T-helper 2 cell treated with Interferon-gamma antibody and Interleukin-4, amounts not matched to agents 5 μg/mL and 100 μg/mL, for 36 hours (primary cell): ENCODE results near the gene RELB.

ENCODE experiments used
- DNase-seq: peaks from one replicate; pipeline ENCODE4 v3.0.0; 2021; ENCODE audit warnings: low spot score
- H3K27ac Mint-ChIP-seq: one replicate; pipeline ENCODE4 v1.8.0; 2021; ENCODE audit warnings: mild to moderate bottlenecking, mixed read lengths
- H3K27me3 Mint-ChIP-seq: one replicate; pipeline ENCODE4 v1.8.0; 2021; ENCODE audit warnings: low read depth, mixed read lengths
- H3K36me3 Mint-ChIP-seq: one replicate; pipeline ENCODE4 v1.8.0; 2021; ENCODE audit warnings: low read depth, mixed read lengths
- H3K4me1 Mint-ChIP-seq: one replicate; pipeline ENCODE4 v1.8.0; 2021; ENCODE audit warnings: low read depth, mixed read lengths
- H3K4me3 Mint-ChIP-seq: one replicate; pipeline ENCODE4 v1.8.0; 2022; ENCODE audit warnings: mild to moderate bottlenecking, moderate library complexity, mixed read lengths
- H3K9me3 Mint-ChIP-seq: one replicate; pipeline ENCODE4 v1.8.0; 2021; ENCODE audit warnings: mixed read lengths

The RELB gene

DNA sequence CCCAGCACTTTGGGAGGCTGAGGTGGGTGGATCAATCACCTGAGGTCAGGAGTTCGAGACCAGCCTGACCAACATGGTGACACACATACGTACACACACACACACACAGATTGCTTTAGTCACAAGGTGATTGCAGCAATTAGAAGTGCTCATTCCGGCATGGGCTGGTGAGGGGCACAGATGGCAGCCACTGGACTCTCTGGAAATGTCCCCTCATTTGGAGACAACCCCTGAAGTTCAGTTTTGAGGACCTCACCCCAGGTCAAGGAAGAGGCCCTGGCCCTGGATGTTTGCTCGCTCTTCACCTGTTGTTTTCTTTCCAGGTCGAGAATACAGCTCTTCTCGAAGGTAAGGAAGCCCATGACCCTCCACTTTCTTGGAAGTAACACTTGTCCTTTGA, 69.0 kb downstream of the RELB start:
- Mint-ChIP-seq H3K4me3 (no peak overlapping the region), H3K4me1 (peaks cover 5% of the 10 kb centered on the region), H3K36me3 (peaks cover 27% of the 10 kb centered on the region), H3K27ac (no peak overlapping the region), H3K9me3 (no peaks in the 10 kb centered on the region), H3K27me3 (no peaks in the 10 kb centered on the region)
- DNase-seq: no peak

DNA sequence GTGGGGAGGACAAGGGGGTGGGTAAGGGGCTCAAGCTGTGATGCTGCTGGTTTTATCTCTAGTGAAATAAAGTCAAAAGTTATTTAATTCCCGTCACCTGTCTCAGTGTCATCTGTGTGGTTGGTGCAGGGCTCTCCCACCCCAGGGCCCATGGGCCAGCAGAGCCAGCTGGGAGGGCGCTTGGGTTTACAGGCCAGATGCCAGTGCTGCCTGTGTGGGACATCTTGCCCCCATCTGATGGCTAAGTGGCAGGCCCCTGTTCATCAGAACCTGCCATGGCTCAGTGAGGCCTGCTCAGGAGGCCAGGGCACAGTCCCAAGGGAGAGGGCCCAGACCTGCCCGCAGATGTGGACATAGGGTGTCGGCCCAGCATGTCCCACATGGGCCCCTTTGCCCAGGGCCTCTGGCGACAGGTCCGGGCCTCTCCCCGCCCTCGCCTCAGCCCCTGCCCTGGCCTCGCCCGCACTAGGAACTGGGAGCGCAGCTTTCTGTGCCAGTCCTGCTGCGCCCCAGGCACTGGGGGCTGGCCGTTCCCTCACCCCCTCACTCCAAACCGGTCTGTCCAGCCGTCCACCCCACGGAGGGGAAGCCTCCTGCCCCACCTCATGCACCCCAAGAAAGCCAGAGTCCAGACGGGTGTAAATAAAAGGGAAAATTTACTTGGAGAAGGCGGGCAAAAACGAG, 69.7 kb downstream of the RELB start:
- H3K36me3 Mint-ChIP-seq: peaks cover 23% of the 10 kb centered on the region
- no peak overlapping the region for H3K27ac Mint-ChIP-seq
- DNase-seq: no peak
- no peaks in the 10 kb centered on the region for H3K9me3 Mint-ChIP-seq
- no peak overlapping the region for H3K4me3 Mint-ChIP-seq
- H3K27me3 Mint-ChIP-seq: no peaks in the 10 kb centered on the region
- H3K4me1 Mint-ChIP-seq: peaks cover 5% of the 10 kb centered on the region

DNA sequence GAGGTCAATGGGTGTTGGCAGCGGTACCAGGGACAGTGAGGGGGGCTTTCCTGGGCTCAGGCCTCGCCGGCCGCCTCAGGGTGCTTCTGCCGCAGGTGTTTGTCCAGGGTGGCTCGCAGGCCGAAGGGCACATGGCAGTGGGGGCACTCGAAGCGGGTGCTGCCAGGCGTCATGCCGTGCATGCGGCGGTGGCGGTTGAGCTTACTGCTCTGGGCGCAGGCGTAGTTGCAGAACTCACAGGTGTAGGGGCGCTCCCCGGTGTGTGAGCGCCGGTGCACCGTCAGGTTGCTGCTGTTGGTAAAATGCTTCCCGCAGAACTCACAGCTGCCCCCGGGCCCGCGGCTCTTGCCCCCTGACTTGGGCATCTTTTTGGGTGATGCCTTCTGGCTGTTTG, 70.3 kb downstream of the RELB start:
- peaks cover 6% of the 10 kb centered on the region for H3K4me1 Mint-ChIP-seq
- H3K9me3 Mint-ChIP-seq: no peaks in the 10 kb centered on the region
- no peaks in the 10 kb centered on the region for H3K27me3 Mint-ChIP-seq
- no peak for DNase-seq
- H3K27ac Mint-ChIP-seq: no peak overlapping the region
- H3K4me3 Mint-ChIP-seq: no peak overlapping the region
- peaks cover 23% of the 10 kb centered on the region for H3K36me3 Mint-ChIP-seq

DNA sequence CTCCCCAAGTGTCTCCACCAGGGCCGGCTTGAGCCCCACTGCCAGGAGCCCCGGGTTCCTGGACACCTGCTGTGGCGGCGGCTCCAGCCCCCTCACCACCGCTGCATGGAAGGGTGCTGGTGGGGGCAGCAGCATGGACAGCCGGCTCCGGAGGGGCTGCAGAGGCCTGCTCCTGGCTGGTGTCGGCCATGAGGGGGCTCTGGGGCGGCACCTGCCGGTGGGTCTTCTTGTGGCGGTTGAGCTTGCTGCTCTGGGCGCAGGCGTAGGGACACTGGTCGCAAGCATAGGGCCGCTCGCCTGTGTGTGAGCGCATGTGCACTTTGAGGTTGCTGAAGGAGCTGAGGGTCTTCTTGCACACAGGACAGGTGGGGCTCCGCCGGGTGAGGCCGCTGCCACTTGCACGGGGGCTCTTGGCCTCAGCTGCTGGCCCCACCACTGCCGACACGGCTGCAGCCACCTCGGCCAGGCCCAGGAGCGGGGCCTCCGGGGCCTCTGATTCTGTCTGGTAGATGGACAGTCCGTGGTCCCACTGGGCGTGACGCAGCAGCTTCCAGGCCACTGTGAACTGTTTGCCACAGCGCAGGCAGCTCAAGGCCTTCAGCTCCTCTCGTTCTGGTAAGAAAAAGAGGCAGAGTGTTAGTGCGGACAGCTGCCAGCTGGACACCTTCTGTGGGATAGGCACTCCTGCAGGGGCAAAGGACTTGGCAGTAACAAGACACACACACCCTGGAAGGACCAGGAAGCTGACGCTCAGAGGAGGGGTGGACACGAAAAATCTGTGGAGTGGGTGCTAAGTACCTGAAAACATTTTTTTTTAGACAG, 70.9 kb downstream of the RELB start:
- Mint-ChIP-seq H3K27ac (no peak overlapping the region), H3K4me1 (peaks cover 13% of the 10 kb centered on the region), H3K4me3 (no peak overlapping the region), H3K36me3 (peaks cover 23% of the 10 kb centered on the region), H3K27me3 (no peaks in the 10 kb centered on the region), H3K9me3 (no peaks in the 10 kb centered on the region)
- no peak for DNase-seq

DNA sequence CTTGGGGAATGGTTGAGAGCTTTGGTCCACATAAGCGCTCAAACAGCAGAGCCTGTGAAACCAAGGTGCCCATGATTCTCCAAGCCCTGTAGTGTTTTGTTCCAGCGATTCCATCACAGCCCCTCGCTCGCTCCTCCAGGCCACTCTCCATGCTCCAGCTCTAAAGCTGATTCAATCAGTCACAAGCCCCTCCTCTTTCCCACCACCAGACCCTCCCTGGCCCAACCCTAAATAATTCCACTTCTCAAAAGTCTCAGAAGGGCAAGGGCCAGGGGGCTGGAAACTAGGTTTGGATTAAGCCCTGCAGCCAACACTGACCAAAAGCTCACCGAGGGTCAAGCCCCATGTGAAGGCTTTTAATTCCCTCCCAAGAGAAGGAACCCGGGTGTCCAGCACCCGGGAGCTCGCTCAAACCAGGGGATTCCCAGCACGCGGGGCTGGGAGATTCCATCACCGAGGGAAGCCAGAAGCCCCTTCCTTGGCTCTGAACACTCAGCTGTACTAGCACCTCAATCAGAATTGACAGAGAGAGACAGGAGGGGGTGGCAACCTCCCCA, 73.6 kb downstream of the RELB start:
- H3K4me1 Mint-ChIP-seq: peaks cover 21% of the 10 kb centered on the region
- H3K27ac Mint-ChIP-seq: peak overlapping the region; percentile 75
- H3K36me3 Mint-ChIP-seq: peaks cover 19% of the 10 kb centered on the region
- no peak for DNase-seq
- H3K27me3 Mint-ChIP-seq: no peaks in the 10 kb centered on the region
- peak overlapping the region; percentile 54 for H3K4me3 Mint-ChIP-seq
- H3K9me3 Mint-ChIP-seq: no peaks in the 10 kb centered on the region

DNA sequence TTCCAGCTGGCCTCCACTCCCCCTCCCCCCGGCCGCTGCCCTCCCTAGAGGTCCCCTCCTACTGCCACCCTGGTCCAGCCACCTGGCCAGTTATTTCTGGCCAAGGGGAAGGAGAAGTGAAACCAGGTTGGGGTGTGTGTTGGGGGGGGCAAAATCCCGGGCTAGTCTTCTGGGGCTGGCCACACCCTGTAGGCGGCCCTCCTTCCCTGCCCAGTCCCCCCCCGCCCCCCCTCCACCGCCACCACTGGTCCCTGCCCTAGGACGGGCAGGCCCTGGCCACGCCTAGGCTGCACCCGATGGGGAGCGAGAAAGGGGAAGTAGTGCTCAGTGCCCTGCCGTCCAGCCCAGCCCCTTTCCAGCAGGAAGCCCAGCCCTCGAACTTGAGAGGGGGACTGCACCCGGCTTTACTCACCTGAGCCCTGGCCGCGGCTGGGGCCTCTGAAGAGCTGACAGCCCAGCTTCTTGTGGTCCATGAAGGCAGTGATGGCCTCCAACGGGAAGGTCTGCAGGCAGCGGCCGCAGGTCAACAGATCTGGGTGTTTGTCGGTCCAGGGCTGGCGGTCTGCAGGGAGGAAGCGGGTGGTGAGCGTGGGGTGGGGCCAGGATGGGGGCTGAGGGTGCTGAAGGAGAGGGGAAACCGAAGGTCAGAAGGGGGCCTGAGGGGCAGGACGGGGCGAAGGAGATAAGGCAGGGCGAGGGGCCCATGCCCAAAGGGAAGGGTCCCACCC, 74.2 kb downstream of the RELB start:
- peaks cover 13% of the 10 kb centered on the region for H3K36me3 Mint-ChIP-seq

DNA sequence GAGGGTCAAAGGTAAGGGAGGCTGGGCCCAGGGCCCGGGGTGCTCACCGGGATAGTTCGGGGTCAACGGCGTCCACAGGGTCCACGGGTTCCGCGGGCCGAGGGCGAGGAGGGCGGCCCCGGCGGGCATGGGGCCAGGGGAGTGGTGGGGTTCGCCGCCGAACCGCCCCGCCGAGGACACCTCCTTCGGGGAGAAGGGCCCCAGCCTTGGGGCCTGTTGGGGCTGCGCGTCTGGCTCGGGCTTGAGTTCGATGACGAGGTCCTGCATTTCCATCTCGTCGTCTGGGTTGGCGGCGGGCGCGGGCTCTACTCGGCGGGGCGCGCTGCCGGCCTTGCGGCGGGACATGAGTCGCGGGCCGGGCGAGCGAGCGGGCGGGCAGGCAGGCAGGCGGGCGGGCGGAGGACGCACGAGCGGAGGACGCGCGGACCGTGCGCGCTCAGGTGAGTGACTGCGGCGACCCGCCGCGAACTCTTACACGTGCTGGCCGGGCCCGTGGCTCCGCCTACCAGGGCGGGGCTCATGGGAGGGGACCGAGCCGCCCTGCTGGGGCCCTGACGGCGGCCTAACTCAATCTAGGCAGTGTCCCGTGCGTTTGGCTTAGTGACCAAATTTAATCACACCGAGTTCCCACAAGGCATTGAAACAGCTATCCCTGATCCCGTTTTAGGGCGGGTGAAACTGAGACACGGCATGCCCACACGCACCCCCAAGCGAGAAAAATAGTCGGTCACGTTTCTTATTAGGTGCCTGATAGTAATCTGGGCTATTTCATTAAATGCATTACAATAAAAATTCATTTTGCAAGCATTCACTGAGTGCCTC, 75.0 kb downstream of the RELB start, which contains the start of gene ZNF296:
Gene ZNF296 (minus strand): TSS at position 450 of the 822 bp plus-strand sequence. CDS start 105 bp downstream, at position 345.
- no peaks in the 10 kb centered on the region for H3K9me3 Mint-ChIP-seq
- peaks cover 27% of the 10 kb centered on the region for H3K4me1 Mint-ChIP-seq
- no peaks in the 10 kb centered on the region for H3K27me3 Mint-ChIP-seq
- peak within 1 kb of the TSS; percentile 73 for H3K27ac Mint-ChIP-seq
- peaks cover 7% of the 10 kb centered on the region for H3K36me3 Mint-ChIP-seq
- peak within 1 kb of the TSS; percentile 84 for H3K4me3 Mint-ChIP-seq
- peak; percentile 85 for DNase-seq

More for the DNA sequence above, 74.2 kb downstream of the RELB start:
- H3K4me1 Mint-ChIP-seq: peaks cover 26% of the 10 kb centered on the region
- peak overlapping the region; percentile 75 for H3K27ac Mint-ChIP-seq
- no peaks in the 10 kb centered on the region for H3K9me3 Mint-ChIP-seq
- no peaks in the 10 kb centered on the region for H3K27me3 Mint-ChIP-seq
- peak; percentile 43 for DNase-seq
- peak overlapping the region; percentile 84 for H3K4me3 Mint-ChIP-seq

DNA sequence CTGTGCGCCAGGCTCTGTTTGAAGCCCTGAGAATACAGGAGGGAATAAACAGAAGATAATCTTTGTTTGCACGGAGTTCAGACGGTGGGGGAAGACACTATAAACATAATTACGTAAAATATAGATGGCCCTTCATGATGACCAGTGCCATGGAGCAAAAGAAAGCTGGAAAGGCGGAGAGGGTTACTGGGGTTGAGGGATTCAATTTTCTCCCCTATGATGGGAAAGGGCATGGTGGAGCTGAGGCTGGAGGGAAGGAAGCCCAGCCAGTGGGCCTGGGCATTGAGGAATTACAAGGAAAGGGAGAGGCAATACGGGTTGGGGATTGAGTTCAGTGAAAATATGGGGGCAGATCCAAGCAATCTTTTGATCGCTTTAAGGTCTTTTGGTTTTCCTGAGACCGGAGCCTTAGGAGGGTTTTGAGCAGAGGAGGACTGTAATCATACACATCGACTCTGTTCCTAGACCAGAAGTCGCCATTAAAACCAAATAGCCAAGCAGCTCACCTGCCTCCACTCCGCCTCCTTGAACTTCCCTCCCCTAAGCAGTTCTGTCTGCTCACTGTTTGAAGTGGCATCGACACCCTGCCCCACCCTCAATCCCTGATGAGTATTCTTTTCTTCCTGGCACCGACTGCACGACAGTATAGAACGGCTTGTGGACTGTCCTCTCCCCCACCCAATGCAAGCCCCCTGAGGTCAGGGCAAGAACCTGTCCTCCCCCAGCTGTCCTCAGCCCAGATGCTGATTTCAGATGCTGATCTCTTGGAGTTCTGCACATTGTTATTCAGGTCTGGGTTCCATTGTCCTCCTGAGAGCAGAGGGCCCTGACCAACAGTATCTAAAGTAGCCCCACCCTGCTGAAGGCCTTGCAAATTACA, 75.8 kb downstream of the RELB start:
- Mint-ChIP-seq H3K36me3 (peaks cover 13% of the 10 kb centered on the region), H3K9me3 (no peaks in the 10 kb centered on the region), H3K27me3 (no peaks in the 10 kb centered on the region), H3K4me1 (peaks cover 31% of the 10 kb centered on the region), H3K27ac (peak overlapping the region; percentile 73), H3K4me3 (peak overlapping the region; percentile 84)
- DNase-seq: no peak

DNA sequence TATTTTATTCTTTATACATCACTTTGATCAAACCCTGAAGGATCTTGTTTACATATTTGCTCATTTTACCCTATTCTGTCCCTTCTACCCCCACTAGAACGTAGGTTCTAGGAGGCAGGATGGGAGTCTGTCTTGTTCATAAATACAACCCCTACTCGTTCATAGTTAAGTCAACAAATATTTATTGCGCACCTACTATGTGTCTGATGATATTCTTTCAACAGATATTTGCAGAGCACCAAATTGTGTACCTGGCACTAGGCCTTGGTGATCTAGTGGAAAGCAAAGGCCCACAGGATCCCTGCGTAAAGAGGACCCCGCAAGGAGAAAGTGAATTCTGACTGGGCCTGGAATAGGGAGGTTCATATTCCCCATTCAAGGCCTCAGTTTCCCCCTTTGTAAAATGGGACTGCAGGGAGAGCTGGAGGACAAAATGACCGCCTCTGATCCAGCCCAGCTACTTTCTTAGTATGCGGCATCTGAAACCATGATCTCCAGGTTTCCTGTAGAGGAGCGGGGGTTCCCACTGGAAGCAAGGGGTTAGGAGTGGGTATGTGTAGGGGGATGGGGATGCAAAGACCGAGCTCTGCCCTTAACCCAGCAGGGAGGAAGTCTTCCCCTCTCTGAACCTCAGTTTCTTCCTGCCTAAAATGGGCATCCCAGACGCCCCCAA, 77.3 kb downstream of the RELB start:
- Mint-ChIP-seq H3K27me3 (no peaks in the 10 kb centered on the region), H3K36me3 (peaks cover 17% of the 10 kb centered on the region), H3K4me1 (peaks cover 34% of the 10 kb centered on the region), H3K4me3 (peak overlapping the region; percentile 99), H3K27ac (peak overlapping the region; percentile 60), H3K9me3 (no peaks in the 10 kb centered on the region)
- no peak for DNase-seq

DNA sequence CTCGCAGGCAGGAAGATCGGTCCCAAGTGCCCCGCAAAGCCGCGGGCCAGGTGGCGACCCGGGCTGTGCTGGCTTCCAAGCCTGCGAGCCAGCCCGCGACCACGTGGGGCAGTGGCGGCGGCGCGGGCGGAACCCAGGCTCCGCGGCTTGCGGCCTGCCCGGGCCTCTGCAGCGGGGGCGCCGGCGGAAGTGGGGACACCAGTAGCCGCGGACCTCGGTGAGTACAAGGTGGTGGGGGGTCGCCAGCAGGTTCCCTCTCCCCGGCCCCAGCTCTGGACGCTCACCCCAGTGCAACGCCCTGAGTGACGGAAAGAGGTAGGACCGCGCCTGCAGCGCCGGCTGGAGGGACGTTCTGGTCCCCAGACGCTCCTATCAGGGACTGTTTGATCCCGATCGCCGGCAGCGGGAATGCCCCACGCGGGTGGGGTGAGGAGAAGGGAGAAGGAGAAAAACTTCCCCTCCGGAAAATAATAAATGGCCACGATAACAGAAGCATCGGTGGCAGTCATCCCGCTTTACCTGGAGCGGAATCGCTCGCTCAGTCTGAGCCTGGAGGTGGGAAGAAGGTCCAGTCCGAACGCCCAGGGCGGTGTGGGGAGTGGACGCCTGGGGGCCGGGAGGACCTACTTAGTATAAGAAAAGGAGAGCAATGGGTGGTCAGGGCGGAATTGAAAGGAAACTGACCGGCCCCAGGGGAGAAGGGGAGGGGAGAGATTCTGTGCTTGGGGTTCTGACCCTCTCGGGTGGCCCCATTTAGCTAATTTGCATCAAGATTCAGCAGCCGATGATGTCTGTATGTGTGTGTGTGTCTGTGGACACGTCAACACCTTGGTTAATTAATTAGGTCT, 78.0 kb downstream of the RELB start, which contains the start of gene GEMIN7:
Gene GEMIN7 (plus strand): TSS at position 198 of the 848 bp plus-strand sequence. CDS start 10,855 bp downstream, outside the sequence.
- peak; percentile 82 for DNase-seq
- Mint-ChIP-seq H3K36me3 (peaks cover 17% of the 10 kb centered on the region), H3K27me3 (no peaks in the 10 kb centered on the region), H3K9me3 (no peaks in the 10 kb centered on the region), H3K27ac (peak within 1 kb of the TSS; percentile 86), H3K4me3 (peak within 1 kb of the TSS; percentile 99), H3K4me1 (peaks cover 34% of the 10 kb centered on the region)

DNA sequence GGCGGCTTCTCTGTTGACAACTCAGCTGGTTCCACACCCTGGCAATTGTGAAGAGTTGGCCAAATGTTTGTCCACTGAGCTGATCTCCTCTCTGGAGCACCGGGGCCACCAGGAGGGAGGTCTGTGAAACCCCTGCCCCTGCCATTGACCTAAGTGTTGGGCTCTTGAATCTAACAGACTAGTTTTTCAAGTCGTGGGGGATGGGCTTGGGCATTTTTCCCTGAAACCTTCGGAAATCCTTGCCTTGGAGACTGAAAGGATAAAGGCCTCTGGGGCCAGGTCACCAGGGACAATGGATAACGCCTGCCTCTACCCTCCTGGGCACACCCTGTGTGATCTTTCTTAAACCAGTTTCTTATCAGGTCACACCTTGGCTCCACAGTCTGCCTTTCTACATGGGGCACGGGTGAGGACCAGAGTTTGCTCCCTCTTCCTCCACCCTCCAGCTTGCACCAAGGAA, 78.7 kb downstream of the RELB start:
- H3K27me3 Mint-ChIP-seq: no peaks in the 10 kb centered on the region
- H3K36me3 Mint-ChIP-seq: peaks cover 17% of the 10 kb centered on the region
- no peaks in the 10 kb centered on the region for H3K9me3 Mint-ChIP-seq
- no peak for DNase-seq
- H3K27ac Mint-ChIP-seq: peak overlapping the region; percentile 86
- peaks cover 30% of the 10 kb centered on the region for H3K4me1 Mint-ChIP-seq
- H3K4me3 Mint-ChIP-seq: peak overlapping the region; percentile 99
